Hepatocyte (in vitro differentiated cells): Measurements from ENCODE around the gene LHFPL2. TPM values are rescaled to one million over a fixed set of nuclear protein-coding genes. Genes with fewer than 3 reads are reported as not detected.

Experiments used
- DNase-seq: peaks from one replicate; pipeline ENCODE4 v3.0.0-alpha.2; 2016; ENCODE audit warnings: low spot score
- H2AFZ ChIP-seq: fragments of 200-600 bp; sonication (generic); 2 replicates; pipeline ENCODE4 v1.6.0; 2016; ENCODE audit warnings: antibody characterized with exemption, mild to moderate bottlenecking
- H3K27ac ChIP-seq: fragments of 200-600 bp; sonication (generic); 2 replicates; pipeline ENCODE4 v1.5.1; 2016; ENCODE audit warnings: mild to moderate bottlenecking
- H3K27me3 ChIP-seq: fragments of 200-600 bp; sonication (generic); 2 replicates; pipeline ENCODE4 v1.6.1; 2016
- H3K36me3 ChIP-seq: fragments of 200-600 bp; sonication (generic); replicated peaks from 2 replicates; pipeline ENCODE4 v1.5.1; 2016; ENCODE audit warnings: low read depth; ENCODE audit not compliant: insufficient read depth
- H3K4me1 ChIP-seq: fragments of 200-600 bp; sonication (generic); 2 replicates; pipeline ENCODE4 v1.5.1; 2016; ENCODE audit warnings: mild to moderate bottlenecking, moderate library complexity; ENCODE audit not compliant: insufficient read depth
- H3K4me2 ChIP-seq: fragments of 200-600 bp; sonication (generic); 2 replicates; pipeline ENCODE4 v1.6.0; 2016
- H3K4me3 ChIP-seq: fragments of 200-600 bp; sonication (generic); 2 replicates; pipeline ENCODE4 v1.5.1; 2016; ENCODE audit warnings: mild to moderate bottlenecking
- H3K79me2 ChIP-seq: fragments of 200-600 bp; sonication (generic); 2 replicates; pipeline ENCODE4 v1.6.0; 2017; ENCODE audit warnings: mild to moderate bottlenecking
- H3K9me2 ChIP-seq: fragments of 200-600 bp; sonication (generic); replicated peaks from 2 replicates; pipeline ENCODE4 v1.6.0; 2017; ENCODE audit warnings: mild to moderate bottlenecking; ENCODE audit not compliant: insufficient read depth
- H3K9me3 ChIP-seq: fragments of 200-600 bp; sonication (generic); 2 replicates; pipeline ENCODE4 v1.5.1; 2016; ENCODE audit warnings: low read depth, mild to moderate bottlenecking
- H4K20me1 ChIP-seq: fragments of 200-600 bp; sonication (generic); 2 replicates; pipeline ENCODE4 v1.6.0; 2016; ENCODE audit warnings: mild to moderate bottlenecking; ENCODE audit not compliant: insufficient read depth, poor library complexity, severe bottlenecking
- EZH2 ChIP-seq: fragments of 200-600 bp; sonication (generic); IDR thresholded peaks from 2 replicates; pipeline ENCODE4 v1.6.1; 2016; ENCODE audit warnings: antibody characterized with exemption, mild to moderate bottlenecking, borderline replicate concordance
- EZH2phosphoT487 ChIP-seq: fragments of 200-600 bp; sonication (generic); IDR thresholded peaks from one replicate; pipeline ENCODE4 v1.6.1; 2018; ENCODE audit warnings: antibody characterized with exemption, mild to moderate bottlenecking, low read depth, moderate library complexity; ENCODE audit not compliant: unreplicated experiment, severe bottlenecking
- WGBS: methylation state at CpG from one replicate; pipeline ENCODE4 v1.1.6; 2016; ENCODE audit warnings: low lambda C conversion rate; ENCODE audit errors: missing lambda C conversion rate; 5-methylcytosine and 5-hydroxymethylcytosine counted together
- polyA plus RNA-seq: library from polyadenylated mRNA; unstranded; fragments of >200 nt; fragmentation: Nextera tagmentation; extraction: Ambion mirVana; gene quantifications from 2 replicates; pipeline ENCODE4 v1.2.1, GENCODE V29; 2016
- total RNA-seq: library from RNA; depleted of rRNA; stranded (reverse); fragments of >200 nt; gene quantifications from 2 replicates; pipeline ENCODE4 v1.2.3, GENCODE V29; 2014
- TF ChIP-seq, protein P1 (sequence below): fragments of 200-600 bp; sonication (generic); IDR thresholded peaks from 2 replicates; pipeline ENCODE4 v1.5.1; 2016; ENCODE audit warnings: antibody characterized with exemption, mild to moderate bottlenecking; ENCODE audit not compliant: poor library complexity

The LHFPL2 gene
- total and polyA plus RNA-seq, 2 experiments from 2014 or later, result 15.6 to 39.9 TPM

DNA sequence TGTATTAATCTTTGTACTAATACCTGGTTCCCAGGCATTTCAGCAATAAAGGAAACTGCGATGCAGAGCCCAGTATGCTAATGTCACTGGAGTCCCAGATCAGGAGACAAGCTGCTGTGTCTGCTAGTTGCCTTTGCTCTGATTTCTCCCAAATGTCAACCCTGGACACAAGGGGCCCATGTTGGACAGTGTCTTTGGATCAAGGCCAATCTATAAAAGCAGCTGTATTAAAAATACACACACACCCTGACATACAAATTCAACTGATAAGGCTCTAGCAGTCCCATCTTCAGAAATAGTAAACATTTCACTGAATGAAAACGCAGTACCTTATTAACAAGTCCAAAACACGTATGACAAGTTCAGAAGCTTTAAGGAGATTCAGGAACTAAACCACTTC is 18.9 kb downstream of the LHFPL2 start:
- 66% methylated on average over 3 of the region's 3 CpGs for WGBS
- H4K20me1 ChIP-seq, result peaks cover 4% of the 10 kb centered on the region
- TF ChIP-seq, protein P1, sequence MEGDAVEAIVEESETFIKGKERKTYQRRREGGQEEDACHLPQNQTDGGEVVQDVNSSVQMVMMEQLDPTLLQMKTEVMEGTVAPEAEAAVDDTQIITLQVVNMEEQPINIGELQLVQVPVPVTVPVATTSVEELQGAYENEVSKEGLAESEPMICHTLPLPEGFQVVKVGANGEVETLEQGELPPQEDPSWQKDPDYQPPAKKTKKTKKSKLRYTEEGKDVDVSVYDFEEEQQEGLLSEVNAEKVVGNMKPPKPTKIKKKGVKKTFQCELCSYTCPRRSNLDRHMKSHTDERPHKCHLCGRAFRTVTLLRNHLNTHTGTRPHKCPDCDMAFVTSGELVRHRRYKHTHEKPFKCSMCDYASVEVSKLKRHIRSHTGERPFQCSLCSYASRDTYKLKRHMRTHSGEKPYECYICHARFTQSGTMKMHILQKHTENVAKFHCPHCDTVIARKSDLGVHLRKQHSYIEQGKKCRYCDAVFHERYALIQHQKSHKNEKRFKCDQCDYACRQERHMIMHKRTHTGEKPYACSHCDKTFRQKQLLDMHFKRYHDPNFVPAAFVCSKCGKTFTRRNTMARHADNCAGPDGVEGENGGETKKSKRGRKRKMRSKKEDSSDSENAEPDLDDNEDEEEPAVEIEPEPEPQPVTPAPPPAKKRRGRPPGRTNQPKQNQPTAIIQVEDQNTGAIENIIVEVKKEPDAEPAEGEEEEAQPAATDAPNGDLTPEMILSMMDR, result no peak
- TF ChIP-seq EZH2, result no peak

DNA sequence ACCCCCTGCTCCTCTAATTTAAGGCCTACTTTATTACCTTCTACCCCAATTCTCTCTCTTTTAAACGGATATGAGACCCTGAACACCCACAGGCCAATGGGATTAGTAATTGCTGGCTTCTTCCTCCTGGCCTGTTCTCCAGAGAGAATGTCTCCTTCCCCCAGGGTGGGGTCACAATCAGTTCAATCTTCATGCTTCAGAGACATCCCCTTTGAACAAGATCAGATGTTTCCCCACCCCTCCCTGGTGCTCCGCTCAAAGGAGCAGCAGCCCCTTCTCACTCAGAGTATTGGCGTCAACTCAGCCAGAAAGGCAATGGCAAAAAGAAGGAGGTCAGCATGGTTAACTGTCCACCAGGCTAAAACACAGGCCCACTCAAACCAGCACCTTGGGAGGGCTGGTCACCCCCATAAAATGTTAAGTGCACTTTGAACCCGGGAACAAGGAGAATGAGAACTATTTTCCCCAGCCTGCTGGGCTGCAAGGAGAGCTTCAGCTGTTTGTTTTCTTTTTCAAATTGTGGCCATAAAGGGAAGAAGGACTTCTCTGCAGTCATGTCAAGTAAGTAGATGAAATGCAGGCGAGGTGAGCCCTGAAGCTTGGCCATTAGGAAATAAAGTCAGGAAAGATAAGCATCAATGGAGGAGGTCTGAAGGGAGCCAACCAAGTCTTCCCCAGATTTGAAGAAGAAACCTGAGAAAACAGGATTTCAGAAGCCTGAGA is 20.1 kb downstream of the LHFPL2 start:
- no peak overlapping the region for H3K4me2 ChIP-seq
- peaks cover 1% of the 10 kb centered on the region for H4K20me1 ChIP-seq

More for the DNA sequence above, 18.9 kb downstream of the LHFPL2 start:
- no peaks in the 10 kb centered on the region for H3K27me3 ChIP-seq
- no peak overlapping the region for H3K4me2 ChIP-seq
- no peaks in the 10 kb centered on the region for H3K9me2 ChIP-seq
- H3K4me1 ChIP-seq, result peaks cover 49% of the 10 kb centered on the region
- H3K27ac ChIP-seq, result no peak overlapping the region
- H3K79me2 ChIP-seq, result peaks cover 79% of the 10 kb centered on the region
- no peak overlapping the region for H2AFZ ChIP-seq
- no peak overlapping the region for H3K4me3 ChIP-seq
- no peaks in the 10 kb centered on the region for H3K9me3 ChIP-seq
- no peaks in the 10 kb centered on the region for H3K36me3 ChIP-seq
- no peak for DNase-seq

DNA sequence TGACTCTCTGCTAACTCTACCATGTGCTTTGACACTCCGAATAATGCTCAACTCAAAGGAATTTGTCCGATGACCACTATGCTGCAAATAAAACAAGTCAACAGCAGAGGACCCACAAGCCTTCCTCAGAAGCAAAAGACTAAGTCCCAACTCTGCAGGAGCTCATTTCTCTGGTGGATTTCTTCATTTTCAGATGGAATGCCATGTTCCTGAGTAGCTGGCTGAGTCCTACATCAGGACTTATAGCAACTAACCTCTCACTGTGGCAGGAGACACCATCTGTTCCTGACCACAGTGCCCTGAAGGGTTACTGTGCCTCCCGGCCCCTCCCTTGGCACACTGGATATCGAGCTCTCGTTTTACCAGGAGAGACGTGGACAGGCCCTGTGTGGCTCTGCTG is 20.8 kb downstream of the LHFPL2 start:
- DNase-seq, result no peak
- 68% methylated on average over 6 of the region's 6 CpGs for WGBS
- Histone ChIP-seq H2AFZ (no peak overlapping the region), H4K20me1 (peaks cover under 1% of the 10 kb centered on the region), H3K36me3 (no peaks in the 10 kb centered on the region), H3K4me3 (no peak overlapping the region), H3K9me2 (no peaks in the 10 kb centered on the region), H3K9me3 (no peaks in the 10 kb centered on the region), H3K27ac (peak overlapping the region; percentile 26), H3K27me3 (no peaks in the 10 kb centered on the region), H3K4me2 (no peak overlapping the region), H3K4me1 (peaks cover 45% of the 10 kb centered on the region), H3K79me2 (peaks cover 78% of the 10 kb centered on the region)
- TF ChIP-seq EZH2 (no peak), EZH2phosphoT487 (no peak)
- TF ChIP-seq, protein P1, result no peak

More for the DNA sequence above, 20.1 kb downstream of the LHFPL2 start:
- Histone ChIP-seq H2AFZ (no peak overlapping the region), H3K4me3 (no peak overlapping the region), H3K4me1 (peaks cover 44% of the 10 kb centered on the region), H3K9me2 (no peaks in the 10 kb centered on the region), H3K9me3 (no peaks in the 10 kb centered on the region), H3K79me2 (peaks cover 80% of the 10 kb centered on the region), H3K27me3 (no peaks in the 10 kb centered on the region), H3K36me3 (no peaks in the 10 kb centered on the region), H3K27ac (peak overlapping the region; percentile 26)
- TF ChIP-seq EZH2phosphoT487, result no peak
- TF ChIP-seq EZH2, result no peak
- TF ChIP-seq, protein P1, result no peak
- WGBS, result 55% methylated on average over 5 of the region's 5 CpGs
- DNase-seq, result no peak
